ENCODE measurements around the gene C13orf46.
A peak's percentile ranks its signal among the peaks of the same experiment; 100 is the strongest.
"Not testable (repeated sequence)": the region's sequence is repeated elsewhere in the genome, so short reads cannot be mapped to it uniquely, and the experiment has no call there.

Gene C13orf46

GRCh38 chr13:113991676-113992179 is 17.9 kb upstream of the C13orf46 start:
- no peak for DNase-seq

- DNase-seq = no peak
These were observed 17.4 kb upstream of the C13orf46 start for GRCh38 chr13:113991191-113991669.

GRCh38 chr13:113990321-113990837 is 16.5 kb upstream of the C13orf46 start:
- no peak for DNase-seq

- DNase-seq = no peak
These were observed 15.9 kb upstream of the C13orf46 start for GRCh38 chr13:113989585-113990300.

GRCh38 chr13:113988859-113989258 is 15.0 kb upstream of the C13orf46 start:
- not testable (repeated sequence) for DNase-seq

- DNase-seq = no peak
These were observed 8.4 kb upstream of the C13orf46 start for GRCh38 chr13:113982296-113982661.

GRCh38 chr13:113981611-113982295 is 7.9 kb upstream of the C13orf46 start:
- DNase-seq = no peak

- DNase-seq = peak; percentile 98
These were observed 7.3 kb upstream of the C13orf46 start for GRCh38 chr13:113981194-113981605.

GRCh38 chr13:113980489-113981064 is 6.7 kb upstream of the C13orf46 start:
- DNase-seq = no peak

- no peak for DNase-seq
These were observed 6.1 kb upstream of the C13orf46 start for GRCh38 chr13:113979791-113980471.

GRCh38 chr13:113978741-113979481 is 5.0 kb upstream of the C13orf46 start:
- DNase-seq = peak; percentile 16

- DNase-seq = no peak
These were observed 4.1 kb upstream of the C13orf46 start for GRCh38 chr13:113977976-113978375.

- no peak for DNase-seq
These were observed 3.1 kb upstream of the C13orf46 start for GRCh38 chr13:113976711-113977684.

- no peak for DNase-seq
These were observed 1.5 kb upstream of the C13orf46 start for GRCh38 chr13:113975416-113975815.

GRCh38 chr13:113974304-113975281 is 717 bp upstream of the C13orf46 start:
- DNase-seq = no peak

GRCh38 chr13:113972451-113973217 is 1.2 kb downstream of the C13orf46 start:
- DNase-seq = no peak

GRCh38 chr13:113971471-113972231 is 2.2 kb downstream of the C13orf46 start:
- no peak for DNase-seq
